RPMI7951 (cell line): ENCODE measurements around the gene CGN. TPM values are rescaled to one million over a fixed set of nuclear protein-coding genes. Genes with fewer than 3 reads are reported as not detected.
A peak's percentile ranks its signal among the peaks of the same experiment; 100 is the strongest.
"Not testable (repeated sequence)": the region's sequence is repeated elsewhere in the genome, so short reads cannot be mapped to it uniquely, and the experiment has no call there.

Experiments
- DNase-seq: peaks from one replicate; pipeline ENCODE4 v3.0.0-alpha.2; 2012; ENCODE audit warnings: low read depth
- total RNA-seq: library from RNA; depleted of rRNA; stranded (reverse); fragments of >200 nt; shearing (Covaris generic); gene quantifications from 2 replicates; pipeline ENCODE4 v1.2.3, GENCODE V29; 2014

Gene CGN
- total RNA-seq, 1 experiment from 2014 or later = under 0.01 TPM

- no peak for DNase-seq
These were observed 9.0 kb upstream of the CGN start for GRCh38 chr1:151502035-151502700.

- DNase-seq = peak; percentile 58
These were observed 8.1 kb upstream of the CGN start for GRCh38 chr1:151502859-151503780.

DNA sequence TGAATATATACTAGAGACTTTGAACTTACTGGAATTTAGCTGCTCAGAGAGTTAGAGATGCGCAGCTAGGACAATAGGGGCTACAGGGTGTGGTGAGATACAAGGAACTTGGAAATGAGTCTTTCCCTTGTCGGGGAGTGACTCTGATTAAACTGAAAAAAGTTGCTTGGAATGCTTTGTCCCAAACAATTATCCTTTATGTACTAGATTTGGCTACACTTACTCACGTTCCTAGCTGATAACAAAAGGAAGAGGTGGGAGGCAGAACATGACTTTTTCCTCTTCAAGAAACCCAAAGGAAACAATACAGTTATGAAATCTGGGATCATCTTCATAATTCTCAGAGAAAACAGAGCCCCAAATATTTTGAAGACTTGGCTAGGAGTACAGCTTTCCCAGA lies 6.9 kb upstream of the CGN start:
- DNase-seq = no peak

DNA sequence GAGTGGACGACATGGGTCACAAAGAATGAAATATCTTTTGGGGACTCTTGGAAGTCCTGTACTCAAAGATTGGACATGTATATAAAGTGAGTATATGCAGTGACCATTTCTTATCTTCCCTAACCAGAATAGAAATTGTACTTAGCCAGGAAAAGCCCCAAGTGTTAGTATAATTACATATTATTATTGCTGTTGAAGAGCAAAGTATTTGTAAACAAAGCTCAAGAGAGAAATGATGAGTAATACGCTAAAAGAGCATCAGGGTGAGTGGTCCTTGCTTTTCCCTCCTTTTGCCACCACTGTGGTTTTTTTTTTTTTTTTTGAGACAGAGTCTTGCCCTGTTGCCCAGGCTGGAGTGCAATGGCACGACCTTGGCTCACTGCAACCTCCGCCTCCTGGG lies 6.4 kb upstream of the CGN start:
- DNase-seq = no peak

DNA sequence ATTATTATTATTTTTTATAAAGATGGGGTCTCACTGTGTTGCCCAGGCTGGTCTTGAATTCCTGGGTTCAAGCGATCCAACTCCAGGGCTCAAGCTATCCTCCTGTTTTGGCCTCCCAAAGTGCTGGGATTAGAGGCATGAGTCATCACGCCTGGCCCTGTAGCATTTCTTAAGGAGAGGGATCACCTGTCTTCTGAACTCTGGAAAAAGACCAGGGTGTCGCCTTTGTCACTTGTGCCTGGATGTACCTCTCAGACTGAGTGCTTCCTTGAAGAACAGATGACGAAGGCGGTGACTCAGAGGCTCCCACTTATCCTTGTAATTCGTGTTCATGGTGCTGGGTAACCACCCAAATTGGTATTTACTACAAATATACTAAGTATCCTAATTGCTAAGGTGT lies 2.4 kb upstream of the CGN start:
- DNase-seq = peak; percentile 8

- DNase-seq = no peak
These were observed 1.7 kb upstream of the CGN start for GRCh38 chr1:151509350-151510019.

GRCh38 chr1:151510020-151510405 lies 1.2 kb upstream of the CGN start:
- no peak for DNase-seq

GRCh38 chr1:151510614-151510956 lies 602 bp upstream of the CGN start:
- DNase-seq = no peak

DNA sequence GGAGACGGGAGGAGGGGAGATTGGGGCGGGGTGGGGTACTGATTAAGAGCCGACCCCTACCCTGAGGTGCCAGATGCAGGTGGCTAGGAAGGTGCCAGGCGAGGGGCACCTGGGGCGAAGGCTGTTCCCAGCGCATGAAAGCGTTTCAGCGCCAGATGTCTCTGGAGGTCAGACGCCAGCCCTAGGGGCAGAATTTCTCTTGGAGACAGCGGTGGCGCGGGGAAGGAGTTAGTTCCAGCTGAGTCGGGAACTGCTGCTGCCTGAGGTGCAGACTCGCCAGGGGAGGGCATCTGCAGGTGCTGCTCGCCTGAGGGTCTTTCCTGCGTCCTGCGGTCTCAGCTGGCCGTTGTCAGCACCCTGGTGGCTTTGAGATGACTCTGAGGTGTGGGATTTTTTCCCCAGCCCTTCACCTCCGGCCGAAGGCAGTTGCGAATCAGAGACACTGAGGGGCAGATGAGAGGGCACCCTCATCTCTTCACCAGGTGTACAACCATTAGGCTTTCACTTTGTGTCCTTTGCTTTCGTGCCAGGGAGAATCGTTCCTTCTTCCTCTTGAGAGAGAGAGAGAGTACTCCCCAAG lies 539 bp downstream of the CGN start:
- peak; percentile 66 for DNase-seq

DNA sequence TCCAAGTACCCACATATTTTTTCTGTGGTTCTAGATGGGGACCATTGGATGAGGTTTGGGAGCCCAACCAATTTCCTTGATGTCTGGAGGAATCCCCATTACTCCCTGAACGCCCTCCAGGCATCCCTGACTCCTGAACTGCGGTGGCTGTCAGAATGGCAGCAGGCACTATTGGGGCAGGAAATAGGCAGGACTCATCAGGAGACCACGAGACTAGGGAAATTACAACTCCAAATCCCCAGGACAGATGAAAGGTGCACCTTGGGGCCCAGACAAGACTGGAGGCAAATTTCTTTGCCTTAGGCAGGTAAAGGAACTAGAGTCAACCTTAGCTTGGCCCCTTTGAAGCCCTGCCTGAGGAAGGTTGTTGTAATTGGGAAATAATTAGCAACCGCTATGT lies 1.1 kb downstream of the CGN start:
- peak; percentile 35 for DNase-seq

- no peak for DNase-seq
These were observed 1.8 kb downstream of the CGN start for GRCh38 chr1:151512801-151513625.

GRCh38 chr1:151513626-151514121 lies 2.5 kb downstream of the CGN start:
- DNase-seq = no peak

DNA sequence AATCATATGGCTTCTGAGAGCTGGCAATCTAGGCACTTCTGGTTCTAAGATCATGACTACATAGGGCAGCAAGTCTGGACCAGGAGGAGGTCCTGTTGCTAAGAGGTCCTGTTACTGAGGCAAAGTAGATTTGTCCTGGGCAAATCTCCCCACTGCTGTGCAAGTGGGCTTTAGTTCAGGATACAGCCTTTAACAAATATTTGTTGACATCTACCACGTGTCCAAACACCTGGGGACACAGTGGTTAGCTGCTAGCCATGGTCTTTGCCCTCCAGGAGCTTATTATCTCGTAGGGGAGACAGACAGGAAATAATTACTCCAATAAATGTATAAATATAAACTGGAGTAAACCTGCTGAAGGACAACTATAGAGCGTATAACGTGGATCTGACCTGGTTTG lies 3.2 kb downstream of the CGN start:
- DNase-seq = no peak

GRCh38 chr1:151515265-151515664 lies 4.1 kb downstream of the CGN start:
- no peak for DNase-seq

DNA sequence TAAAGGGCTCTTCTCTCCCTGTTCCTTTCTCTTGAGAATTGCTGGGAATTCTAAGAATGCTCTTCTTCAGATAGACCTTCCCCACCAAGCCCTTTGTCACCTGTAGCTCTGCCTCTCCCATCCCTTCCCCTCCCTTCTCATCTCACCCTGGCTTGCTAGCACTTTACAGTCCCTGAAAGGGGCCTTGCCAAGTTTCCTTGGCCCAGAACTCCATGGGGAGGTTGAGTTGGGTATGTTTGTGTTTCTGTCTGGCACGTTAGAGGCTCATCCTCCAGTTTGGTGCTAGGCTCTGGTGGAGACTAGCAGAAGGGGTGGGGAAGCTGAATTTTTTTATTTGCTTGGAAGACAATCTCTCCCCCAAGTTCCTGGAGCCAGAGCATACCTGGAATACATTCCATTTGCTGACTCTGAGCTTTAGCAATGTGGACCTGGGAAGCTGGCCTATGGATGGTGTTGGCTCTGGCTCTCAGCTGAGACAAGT lies 4.9 kb downstream of the CGN start:
- no peak for DNase-seq

DNA sequence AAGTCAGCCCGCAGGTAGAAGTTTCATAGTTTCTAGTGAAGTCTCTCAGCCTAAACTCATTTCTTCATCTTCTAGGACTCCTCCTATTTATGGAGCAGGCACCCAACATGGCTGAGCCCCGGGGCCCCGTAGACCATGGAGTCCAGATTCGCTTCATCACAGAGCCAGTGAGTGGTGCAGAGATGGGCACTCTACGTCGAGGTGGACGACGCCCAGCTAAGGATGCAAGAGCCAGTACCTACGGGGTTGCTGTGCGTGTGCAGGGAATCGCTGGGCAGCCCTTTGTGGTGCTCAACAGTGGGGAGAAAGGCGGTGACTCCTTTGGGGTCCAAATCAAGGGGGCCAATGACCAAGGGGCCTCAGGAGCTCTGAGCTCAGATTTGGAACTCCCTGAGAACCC lies 7.2 kb downstream of the CGN start:
- DNase-seq = no peak

DNA sequence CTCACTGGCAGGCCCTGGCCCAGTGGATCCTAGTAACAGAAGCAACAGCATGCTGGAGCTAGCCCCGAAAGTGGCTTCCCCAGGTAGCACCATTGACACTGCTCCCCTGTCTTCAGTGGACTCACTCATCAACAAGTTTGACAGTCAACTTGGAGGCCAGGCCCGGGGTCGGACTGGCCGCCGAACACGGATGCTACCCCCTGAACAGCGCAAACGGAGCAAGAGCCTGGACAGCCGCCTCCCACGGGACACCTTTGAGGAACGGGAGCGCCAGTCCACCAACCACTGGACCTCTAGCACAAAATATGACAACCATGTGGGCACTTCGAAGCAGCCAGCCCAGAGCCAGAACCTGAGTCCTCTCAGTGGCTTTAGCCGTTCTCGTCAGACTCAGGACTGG lies 7.7 kb downstream of the CGN start:
- DNase-seq = no peak

- no peak for DNase-seq
These were observed 8.5 kb downstream of the CGN start for GRCh38 chr1:151519667-151520066.

DNA sequence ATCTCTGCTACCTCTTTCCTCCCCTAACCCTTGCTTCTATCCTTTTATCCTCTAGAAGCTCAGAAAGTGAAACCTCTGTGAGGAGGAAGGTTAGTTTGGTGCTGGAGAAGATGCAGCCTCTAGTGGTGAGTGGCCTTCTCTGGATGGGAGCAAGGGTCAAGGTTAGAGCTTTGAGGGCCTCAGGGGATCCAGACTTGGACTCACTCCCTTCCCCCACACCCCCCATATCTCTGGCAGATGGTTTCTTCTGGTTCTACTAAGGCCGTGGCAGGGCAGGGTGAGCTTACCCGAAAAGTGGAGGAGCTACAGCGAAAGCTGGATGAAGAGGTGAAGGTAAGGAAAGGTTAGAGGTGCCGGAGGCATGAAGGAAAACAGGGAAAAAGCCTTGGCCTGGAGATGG lies 9.2 kb downstream of the CGN start:
- DNase-seq = no peak

DNA sequence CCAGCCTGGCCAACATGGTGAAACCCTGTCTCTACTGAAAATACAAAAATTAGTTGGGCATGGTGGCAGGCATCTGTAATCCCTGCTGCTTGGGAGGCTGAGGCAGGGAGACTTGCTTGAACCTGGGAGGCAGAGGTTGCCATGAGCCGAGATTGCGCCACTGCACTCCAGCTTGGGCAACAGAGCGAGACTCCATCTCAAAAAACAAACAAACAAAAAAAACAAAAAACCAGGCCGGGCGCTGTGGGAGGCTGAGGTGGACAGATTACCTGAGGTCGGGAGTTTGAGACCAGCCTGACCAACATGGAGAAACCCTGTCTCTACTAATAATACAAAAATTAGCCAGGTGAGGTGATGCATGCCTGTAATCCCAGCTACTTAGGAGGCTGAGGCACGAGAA lies 11.2 kb downstream of the CGN start:
- not testable (repeated sequence) for DNase-seq

- no peak for DNase-seq
These were observed 12.1 kb downstream of the CGN start for GRCh38 chr1:151523326-151523725.
